ENCODE results near the gene USP32. TPM values are rescaled to one million over a fixed set of nuclear protein-coding genes. Genes with fewer than 3 reads are reported as not detected.
A peak's percentile ranks its signal among the peaks of the same experiment; 100 is the strongest.

The USP32 gene
- total RNA-seq, 1 experiment from 2014 or later = 36.2 TPM

GRCh38 chr17:60300949-60301348 is 91.0 kb downstream of the USP32 start:
- no peak for DNase-seq (ENCODE audit: low read depth)

GRCh38 chr17:60300011-60300410 is 91.9 kb downstream of the USP32 start:
- peak; percentile 74 for DNase-seq (ENCODE audit: low read depth)

GRCh38 chr17:60297760-60298401 is 94.1 kb downstream of the USP32 start:
- no peak for DNase-seq (ENCODE audit: low read depth)

- no peak for DNase-seq (ENCODE audit: low read depth)
Measured at GRCh38 chr17:60296177-60296576, 95.8 kb downstream of the USP32 start.

GRCh38 chr17:60293580-60294335 is 98.2 kb downstream of the USP32 start:
- no peak for DNase-seq (ENCODE audit: low read depth)

DNA sequence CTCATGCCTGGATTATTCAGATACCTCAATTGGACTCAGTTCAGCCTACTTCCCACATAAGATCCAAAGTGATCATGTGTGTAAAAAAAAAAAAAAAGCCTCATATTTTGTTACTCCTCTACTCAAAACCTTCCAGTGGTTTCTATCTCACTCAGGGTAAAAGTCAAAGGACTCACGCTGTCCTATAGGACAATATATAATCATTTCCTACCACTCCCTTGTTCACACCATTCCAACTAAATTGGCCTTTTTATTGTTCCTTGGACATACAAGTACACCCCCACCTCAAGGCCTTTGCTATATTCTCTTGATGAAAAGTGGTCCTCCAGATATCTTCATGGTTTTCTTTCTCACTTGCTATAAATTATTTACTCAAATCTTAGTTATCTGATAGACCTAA is 99.2 kb downstream of the USP32 start:
- DNase-seq (ENCODE audit: low read depth) = no peak

DNA sequence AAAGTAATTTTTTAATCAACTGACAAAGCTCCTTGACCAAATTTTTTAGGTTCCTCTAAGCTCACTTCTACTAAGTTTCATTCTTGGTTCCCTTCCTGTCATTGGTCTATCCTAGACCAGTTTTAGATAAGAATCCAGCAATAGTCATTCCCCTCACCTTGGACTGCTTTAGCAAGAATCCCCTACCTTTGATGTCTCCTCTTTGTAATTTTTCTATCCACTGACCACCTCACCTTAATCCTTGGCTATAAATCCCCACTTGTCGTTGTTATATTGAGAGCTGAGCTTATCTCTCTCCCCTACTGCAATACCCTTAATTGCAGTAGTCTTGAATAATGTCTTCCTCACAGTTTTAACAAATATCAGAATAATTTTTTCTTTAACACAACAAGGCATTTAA is 107.2 kb downstream of the USP32 start:
- DNase-seq (ENCODE audit: low read depth) = no peak

DNA sequence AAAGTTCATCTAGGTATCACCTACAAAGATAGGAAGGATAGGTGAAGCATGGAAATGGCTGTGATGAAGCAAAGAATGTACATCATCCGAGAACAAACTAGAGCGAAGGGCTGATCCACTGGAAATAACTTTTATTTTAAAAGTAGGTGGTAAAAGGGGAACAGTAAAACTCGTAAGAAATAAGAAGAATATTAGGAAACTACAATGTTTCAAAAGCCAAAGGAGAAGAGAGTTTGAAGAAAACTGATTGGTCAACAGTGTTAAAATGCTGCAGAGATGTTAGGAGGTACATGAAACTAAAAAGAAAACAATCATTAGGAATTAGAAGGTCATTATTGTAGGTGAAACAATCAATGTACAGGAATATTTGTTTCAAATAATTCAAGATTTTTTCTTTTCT is 108.1 kb downstream of the USP32 start:
- no peak for DNase-seq (ENCODE audit: low read depth)

DNA sequence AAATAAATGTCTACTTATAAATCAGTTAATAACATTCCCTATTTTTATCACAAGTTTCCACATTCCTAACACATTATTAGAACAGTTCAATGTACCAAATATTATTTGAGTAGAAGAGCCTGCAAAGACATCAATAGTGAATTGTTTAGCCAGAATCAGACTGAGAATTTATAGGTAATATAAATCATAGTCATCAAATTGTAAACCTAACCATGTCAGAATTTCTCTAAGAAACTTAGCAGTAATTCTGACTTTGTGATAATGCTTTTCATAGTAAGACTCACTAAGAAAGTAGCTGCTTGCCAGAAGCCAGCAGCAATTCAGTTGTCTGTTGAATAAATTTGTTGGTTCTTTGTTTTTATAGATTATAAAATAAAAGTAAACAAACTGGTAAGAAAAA is 111.3 kb downstream of the USP32 start:
- DNase-seq (ENCODE audit: low read depth) = no peak

DNA sequence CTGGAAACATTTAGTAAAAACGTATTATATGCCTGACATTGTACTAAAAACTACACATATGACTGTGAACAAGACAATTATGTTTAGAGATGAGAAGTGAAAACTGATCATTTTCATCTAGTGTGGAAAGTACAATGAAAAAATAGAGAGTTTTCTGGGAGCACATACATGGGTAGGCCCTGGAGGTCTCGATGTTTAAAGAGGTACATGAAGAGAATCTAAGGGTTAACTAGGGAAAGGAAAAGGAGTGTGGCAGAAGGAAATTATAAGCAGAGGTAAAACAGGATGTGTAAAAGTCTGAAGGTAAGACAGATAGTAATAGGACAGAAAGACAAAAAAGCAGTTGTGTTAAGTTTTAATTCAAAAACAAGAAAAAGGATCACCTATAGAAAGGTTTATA is 113.7 kb downstream of the USP32 start:
- no peak for DNase-seq (ENCODE audit: low read depth)

DNA sequence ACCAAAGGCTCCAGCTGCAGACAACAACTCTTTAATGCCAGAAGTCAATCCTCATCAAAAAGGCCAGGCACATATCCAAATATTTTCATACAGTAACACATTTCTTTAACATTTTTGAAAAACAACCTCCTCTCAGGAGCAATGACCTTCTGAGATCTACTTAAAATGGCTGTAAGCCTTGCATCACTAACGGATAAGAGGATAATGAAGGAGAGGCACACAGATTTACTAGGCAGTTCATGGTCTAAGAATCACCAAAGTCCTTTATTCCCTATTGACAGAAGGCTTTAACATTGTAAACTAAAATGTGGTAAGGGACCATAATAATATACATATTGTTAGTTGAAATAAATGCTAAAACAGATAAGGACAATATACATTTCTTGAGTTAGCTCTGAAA is 114.7 kb downstream of the USP32 start:
- no peak for DNase-seq (ENCODE audit: low read depth)

DNA sequence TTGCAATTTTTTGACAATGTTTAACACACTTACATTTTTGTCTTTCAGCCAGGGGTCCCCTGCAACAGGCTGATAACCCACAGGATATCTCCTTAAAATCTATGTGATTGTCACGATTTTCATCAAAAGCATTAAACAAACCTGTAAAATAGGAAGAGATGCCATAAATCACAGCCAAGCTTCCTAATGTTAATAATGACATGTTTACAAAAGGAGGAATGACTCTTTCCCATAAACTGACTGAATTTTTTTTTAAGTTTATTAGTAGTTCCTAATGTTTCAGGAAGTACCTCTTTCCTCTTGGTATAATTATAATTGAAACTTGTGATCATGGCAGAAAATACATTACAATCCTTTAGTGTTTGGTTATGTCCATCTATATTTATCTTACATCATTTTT is 122.5 kb downstream of the USP32 start:
- no peak for DNase-seq (ENCODE audit: low read depth)

- DNase-seq (ENCODE audit: low read depth) = no peak
Measured at GRCh38 chr17:60260540-60260939, 131.4 kb downstream of the USP32 start.

GRCh38 chr17:60258313-60258712 is 133.6 kb downstream of the USP32 start:
- DNase-seq (ENCODE audit: low read depth) = no peak

DNA sequence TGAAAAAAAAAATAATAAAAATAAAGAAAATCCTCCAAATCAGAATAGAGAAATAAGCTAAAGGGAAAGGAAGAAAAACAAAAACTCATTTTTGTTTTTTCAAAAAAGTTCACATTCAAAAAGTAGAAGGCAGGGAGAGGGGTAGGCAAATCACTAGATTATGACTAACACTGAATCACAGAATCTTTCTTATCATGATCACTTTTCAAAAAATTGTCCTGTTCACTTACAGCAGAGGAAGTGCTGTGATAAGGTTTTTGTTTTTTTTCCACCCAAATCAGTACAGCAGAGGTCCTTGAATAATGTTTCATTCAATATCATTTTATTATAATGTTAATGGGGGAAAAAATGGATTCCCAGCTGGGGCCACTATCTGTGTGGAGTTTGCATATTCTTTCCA is 135.8 kb downstream of the USP32 start:
- peak; percentile 10 for DNase-seq (ENCODE audit: low read depth)

GRCh38 chr17:60253048-60253447 is 138.9 kb downstream of the USP32 start:
- DNase-seq (ENCODE audit: low read depth) = peak; percentile 5

GRCh38 chr17:60252459-60252858 is 139.5 kb downstream of the USP32 start:
- no peak for DNase-seq (ENCODE audit: low read depth)

DNA sequence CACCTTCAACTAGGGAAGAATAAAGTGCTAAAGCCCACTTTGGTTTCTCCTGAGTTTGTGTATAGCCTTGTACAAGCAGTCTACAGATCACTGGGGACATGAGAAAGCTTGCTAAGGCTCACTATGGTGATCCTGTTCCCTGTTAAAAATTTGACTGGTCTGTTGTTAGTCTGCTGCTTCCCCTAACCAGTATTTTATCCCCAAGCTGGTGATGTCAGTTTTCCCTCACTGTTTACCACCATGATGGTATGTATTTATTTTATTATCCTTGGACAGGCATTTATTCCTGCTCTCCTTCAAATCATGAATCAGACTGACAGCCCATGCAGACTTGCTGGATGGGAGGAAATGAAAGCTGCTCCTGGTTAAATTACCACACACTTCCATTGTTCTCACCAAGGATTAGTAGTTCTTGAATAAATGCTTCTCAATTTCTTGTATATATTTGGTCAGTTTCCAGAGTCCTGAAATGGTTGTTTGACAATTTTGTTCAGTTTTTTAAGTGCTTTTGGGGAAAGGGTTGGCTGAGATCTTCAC is 142.6 kb downstream of the USP32 start:
- no peak for DNase-seq (ENCODE audit: low read depth)

GRCh38 chr17:60248618-60249289 is 143.2 kb downstream of the USP32 start:
- no peak for DNase-seq (ENCODE audit: low read depth)

DNA sequence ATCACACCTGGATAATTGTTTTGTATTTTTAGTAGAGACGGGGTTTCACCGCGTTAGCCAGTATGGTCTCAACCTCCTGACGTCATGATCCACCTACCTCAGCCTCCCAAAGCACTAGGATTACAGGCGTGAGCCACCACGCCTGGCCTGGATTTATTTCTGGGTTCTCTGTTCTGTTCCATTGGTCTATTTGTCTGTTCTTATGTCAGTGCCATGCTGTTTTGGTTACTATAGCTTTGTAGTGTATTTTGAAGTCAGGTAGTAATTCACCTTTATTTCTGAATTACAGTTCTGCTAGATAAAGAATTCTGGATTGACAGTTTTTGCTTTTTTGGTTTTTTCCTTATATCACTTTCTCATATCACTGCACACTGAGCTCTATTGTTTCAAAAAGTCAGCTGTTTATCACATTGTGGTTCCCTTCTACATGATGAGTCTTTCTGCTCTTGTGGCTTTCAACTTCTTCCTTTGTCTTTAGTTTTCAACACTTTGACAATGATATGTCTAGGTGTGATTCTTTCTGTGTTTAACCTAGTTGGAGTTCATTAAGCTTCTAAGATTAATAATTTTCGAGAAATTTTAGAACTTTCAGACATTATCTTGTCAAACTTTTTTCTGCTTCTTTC is 144.0 kb downstream of the USP32 start:
- no peak for DNase-seq (ENCODE audit: low read depth)

DNA sequence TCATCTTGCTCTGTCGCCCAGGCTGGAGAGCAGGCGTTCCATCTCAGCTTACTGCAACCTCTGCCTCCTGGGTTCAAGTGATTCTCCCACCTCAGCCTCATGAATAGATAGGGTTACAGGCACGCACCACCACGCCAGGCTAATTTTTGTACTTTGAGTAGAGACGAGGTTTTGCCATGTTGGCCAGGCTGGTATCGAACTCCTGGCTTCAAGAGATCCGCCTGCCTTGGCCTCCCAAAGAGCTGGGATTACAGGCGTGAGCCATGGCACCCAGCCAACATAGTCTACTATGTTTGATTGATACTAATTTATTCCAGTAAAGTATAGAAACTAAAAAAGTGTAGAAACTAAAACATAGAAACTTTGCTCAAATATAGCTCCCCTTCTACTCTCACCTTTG is 147.3 kb downstream of the USP32 start:
- no peak for DNase-seq (ENCODE audit: low read depth)

DNA sequence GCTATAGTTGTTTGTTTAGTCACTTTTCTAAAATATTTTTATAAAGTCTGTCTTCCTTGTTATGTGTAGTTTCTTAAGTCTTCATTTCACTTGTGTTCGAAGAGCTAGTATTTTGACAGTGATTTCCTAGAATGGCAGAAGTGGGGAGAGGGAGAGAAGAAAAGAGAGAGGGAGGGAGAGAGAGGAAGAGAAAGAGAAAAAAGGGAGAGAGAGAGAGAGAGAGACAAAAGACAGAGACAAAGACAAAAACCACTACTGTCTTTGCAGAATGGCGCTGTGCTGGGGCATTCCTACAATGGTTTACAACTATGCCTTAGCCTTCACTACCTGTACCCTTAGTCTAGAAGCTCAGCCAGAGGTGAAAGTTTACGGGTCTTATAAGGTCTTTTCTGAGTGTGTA is 151.6 kb downstream of the USP32 start:
- no peak for DNase-seq (ENCODE audit: low read depth)

All from LHCN-M2 (cell line).